Stimulated activated CD8-positive, alpha-beta memory T cell treated with anti-CD3 and anti-CD28 coated beads, Interleukin-15, amount 100 ng/mL, for 1 hour (primary cell): Measurements from ENCODE around the gene HIRA.
"Not testable (repeated sequence)": the region's sequence is repeated elsewhere in the genome, so short reads cannot be mapped to it uniquely, and the experiment has no call there.

Source experiments
- DNase-seq: peaks from one replicate; pipeline ENCODE4 v3.0.0-alpha.2; 2020; ENCODE audit warnings: low read depth

The HIRA gene

DNA sequence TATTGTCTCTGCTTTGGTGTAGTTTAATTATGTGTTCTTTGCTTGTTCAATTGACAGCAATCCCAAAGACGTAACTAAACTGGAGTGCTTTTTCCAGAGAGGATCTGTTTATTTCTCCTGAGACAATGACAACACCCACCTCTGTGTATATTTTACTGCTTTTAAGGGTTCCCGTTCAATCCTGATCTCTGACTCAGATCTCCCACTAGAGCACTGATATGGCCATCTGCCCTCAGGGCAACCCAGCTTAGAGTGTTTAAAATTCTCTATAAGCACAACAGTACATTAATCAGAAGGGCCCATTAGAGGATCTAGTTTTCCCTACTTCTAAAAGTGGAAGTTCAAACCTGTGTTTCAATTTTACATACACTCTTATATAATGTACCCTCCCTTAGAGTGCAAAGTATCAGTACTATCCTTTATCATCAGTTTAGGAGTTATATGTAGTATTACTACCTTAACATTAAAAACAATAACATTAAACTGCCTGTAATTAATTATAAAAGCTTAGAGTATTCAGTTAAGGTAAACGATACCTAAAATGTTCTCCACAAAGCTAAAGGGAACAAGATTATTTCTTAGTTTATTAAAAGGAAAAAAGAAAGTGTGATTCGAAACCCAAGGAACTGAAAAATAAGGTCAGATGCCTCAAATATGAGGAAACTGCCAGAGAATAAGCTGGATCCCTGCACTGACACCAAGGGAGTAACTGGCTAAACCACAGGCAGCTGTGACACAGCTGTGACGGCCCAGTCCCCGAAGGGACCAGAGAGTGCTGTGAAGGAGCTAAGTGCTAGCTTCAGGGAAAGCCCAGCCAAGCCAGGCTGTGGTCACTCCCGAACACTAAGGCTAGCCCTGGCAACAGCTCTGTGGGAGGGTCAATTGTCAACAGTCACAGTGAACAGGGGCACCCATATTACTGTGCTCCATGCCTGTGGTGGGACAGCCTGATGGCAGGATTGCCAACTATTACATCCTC, 32.2 kb upstream of the HIRA start:
- no peak for DNase-seq

DNA sequence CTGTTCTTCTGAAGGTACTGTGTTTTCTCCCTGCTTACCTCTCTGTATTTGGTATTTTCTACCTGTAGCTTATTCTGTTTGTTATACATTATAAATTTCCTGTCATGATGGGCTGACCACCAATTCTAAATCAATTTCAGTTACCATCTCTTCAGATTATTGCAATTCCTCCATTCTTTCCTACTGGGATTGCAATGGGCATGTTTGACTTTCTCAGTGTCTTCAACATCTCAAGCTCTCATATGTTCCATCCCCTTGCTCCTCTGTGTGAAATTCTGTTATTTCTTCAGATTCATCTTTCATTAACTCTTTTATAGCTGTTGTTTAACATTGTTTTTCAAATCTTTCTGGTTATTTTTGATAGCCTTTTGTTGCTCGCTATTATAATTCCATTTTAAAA, 31.5 kb upstream of the HIRA start:
- DNase-seq: no peak

DNA sequence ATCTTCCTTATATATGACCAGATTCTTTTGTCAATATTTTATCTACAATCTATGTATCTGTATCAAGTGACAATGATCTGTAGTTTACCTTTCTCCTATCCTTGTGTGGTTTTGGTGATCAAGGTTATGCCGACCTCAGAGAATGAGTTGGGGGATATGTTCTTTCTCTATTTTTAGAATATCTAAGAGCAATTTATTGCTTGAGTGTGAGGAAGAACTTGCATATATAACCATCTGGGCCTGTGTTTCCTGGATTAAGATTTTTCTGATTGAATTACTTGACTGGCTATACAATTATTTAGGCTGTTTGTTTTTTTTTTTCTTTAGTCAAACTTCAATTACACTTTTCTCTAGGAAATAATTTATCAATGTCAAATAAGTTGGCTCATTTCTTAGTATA, 30.0 kb upstream of the HIRA start:
- DNase-seq: no peak

DNA sequence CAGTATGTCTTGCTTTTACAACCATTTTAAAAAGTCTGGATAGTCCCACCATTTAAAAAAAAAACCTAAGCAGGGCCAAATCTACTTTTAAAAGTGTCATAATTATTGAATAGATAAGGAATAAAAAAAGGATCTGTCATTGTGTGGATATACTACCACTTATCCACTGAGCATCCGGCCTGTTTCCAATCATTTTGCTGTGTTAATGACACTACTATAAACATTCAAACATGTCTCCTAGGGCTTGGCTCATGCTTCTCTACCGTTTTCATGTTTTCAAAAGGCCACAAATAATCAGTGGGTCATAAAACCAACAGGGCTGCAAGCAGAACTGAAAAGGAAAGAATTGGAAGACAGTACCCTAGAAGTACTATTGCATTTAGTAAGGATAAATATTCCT, 28.5 kb upstream of the HIRA start:
- DNase-seq: no peak

DNA sequence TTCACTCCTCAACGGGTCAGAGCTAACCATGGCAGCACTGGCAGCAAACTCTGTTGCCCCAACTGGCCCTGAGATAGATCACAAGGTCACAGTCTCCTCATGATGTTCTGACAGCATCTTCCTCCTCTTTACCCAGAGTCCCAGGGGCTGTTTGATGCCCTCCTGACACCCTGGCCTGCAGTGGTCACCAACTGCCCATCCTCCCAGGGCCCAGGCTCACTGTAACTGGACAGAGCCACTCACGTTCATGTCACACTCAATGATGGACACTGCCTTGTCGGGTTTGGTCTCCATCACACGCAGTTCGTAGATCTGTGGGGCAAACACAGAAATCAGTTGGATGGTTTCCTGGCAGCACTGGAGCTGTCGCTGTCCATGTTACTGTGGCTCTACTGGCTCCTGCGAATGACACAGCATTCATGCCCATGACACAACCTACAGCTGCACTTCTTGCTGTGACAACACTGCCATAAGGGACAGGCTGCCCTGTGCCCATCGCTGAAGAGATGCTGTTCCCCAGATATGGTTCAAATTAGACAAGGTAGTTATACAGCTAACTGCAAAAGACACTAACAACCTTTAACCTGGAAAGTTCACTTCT, 26.4 kb upstream of the HIRA start:
- no peak for DNase-seq

DNA sequence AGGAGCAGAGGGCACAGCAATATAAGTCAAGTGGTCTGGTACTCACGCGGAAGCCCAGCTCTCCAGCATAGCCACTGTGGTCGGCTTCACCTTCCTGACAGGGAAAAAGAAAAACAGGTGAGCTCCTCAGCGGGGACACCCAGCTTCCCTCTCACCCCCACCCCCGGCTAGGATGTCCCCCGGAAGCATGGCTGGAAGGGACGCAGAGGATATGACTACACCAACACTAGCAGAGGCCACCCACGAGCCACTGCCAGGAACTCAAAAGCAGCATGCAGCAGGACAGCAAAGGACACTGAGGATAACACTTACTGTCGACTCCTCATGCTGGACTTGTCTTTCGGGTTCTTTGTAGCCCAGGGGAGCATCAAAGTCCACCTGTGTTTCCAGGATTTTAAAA, 25.0 kb upstream of the HIRA start:
- no peak for DNase-seq

DNA sequence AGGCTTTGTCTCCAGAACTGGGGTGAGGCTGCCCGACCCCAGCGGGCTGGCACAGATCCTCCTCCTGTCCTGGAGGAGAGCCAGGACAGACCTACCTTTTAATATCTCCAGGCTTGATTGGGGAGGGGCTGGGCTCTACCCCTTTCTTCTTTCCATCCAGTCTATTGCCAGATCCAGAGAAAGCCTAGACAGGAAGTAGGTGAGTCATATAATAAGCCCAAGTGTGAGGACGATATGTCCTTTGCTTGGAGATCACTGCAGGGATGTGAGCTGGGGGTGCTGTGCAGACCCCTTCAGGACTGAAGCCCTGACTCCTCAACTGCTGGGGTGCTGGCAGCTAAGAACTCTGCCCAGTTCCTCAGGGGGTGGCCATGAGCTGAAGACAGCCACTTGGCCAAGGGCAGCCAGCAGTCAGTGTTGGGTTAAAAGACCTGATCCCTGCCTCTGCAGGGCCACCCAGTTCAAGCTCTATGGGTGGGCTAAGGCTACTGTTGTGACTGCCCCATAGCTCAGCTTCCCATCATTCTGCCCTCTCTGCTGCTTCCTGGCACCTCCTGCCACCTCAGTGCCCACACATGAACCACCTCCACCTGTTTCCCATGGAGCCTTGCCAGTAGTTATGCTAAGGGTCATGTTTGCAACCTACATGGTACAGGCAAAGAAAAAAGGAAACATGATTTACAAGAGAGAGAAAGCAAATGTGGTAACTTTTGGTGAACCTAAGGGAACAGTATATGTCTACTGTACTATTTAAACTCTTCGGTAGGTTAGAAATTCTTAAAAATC, 24.2 kb upstream of the HIRA start:
- no peak for DNase-seq

DNA sequence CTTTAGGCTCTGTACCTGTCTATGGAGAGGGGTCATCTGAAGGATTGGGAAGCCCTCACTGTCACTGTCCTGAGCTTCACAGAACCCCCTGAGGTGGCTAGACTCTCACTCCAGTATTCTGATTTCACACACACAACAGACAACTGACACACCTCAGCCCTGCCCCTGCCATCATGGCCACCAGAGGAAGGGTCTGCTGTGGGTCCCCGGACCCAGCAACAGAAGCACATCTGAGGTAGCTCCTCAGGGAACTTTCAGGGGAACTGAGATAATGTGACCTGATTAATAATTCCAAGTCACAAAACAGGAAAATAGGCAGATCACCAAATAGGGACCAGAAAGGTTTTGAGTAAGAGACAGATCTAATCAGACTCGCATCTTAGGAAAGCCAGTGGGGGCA, 23.5 kb upstream of the HIRA start:
- DNase-seq: no peak

DNA sequence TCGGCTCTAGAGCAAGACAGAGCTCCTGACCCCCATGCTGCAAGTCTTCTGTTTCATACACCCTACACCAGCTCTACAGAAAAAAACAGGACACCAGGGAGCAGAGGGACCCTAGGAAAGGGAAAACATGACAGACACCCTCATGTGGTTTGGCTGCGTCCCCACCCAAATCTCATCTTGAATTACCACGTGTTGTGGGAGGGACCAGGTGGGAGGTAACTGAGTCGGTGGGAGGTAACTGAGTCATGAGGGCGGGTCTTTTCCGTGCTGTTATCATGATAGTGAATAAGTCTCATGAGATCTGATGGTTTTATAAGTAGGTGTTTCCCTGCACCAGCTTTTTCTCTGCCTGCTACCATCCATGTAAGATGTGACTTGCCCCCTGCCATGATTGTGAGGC, 22.6 kb upstream of the HIRA start:
- no peak for DNase-seq

DNA sequence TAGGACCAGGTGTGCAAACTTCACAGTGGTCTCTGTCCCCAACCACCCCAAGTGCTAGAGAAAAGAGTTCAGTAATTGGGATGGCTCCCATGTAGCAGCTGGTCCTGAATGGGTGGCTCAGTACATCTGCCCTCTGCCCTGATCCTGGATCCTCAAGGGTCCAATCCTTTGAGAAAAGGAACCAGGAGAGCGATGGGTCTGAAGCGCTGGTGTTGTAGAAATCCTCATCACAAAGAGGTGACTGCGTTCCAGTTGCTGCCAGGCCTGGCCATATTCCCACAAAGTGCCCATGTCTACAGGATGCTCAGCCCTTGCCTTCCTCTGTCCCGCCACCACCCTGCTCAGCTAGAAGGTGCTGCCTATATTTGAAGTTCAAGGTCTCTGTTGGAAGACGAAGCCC, 22.2 kb upstream of the HIRA start:
- DNase-seq: no peak

DNA sequence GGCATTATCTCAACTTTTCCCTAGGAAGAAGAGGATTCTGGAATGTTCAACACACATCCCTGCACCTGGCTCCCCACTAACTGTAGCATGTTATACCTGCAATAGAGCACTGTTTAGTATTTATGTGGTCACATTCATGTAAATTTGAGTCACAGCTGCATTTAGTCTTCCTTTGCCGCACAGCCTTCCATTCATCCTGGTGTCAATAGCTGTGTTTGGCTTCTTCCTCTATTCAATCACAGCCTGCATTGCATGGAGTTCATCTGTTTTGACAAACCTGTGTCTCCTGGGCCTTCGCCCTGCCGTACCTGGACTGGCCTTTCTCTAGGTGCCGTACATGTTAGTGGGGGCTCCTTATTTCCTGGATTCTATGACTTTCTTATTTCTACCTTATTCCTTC, 20.0 kb upstream of the HIRA start:
- DNase-seq: no peak

DNA sequence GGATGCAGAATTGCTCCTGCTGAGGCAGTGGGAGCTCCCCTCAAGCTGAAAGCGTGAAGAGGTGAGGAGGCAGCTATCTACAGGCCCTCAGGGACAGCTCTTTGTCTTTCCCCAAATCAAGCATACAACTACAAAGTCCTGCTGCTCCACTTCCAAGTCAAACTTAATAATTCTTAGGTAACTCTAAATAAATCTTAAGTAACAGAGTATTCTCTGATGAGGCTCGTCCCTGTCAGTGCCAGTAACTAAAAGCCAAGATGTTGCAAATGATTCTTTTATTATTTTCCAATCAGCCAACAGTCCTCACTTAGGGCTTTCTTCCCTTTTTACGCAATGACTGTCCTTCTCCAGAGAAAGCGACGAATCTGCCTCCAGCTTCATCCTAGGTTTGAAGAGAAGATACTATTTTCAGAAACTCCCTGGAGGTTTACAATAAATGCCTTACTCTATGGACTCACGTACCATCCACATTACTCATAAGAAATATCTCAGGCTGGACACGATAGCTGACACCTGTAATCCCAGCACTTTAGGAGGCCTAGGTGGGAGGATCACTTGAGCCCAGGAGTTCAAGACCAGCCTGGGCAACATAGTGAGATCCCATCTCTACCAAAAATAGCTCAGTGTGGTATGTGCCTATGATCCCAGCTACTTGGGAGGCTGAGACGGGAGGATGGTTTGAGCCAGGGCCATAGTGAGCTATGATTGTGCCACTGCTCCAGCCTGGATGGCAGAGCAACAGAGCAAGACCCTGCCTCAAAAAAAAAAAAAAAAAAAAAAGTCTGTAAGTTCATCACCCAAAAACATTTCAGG, 19.0 kb upstream of the HIRA start:
- DNase-seq: no peak

DNA sequence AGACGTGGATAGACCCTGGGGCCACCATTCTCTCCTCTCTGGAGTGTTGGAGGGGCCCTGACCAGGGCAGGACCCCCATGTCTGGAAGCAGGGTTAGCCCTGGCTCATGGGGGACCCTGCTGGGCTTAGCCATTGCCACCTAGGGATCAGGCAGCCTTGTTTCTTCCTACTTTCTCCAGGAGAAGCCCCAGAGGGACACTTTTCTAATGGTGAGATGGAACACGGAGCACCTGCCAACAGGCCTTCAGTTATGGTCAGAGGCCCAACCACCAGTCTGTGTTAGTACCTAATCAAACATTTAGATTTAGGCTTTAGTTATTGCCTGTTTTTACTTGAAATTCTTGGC, 17.9 kb upstream of the HIRA start:
- no peak for DNase-seq

DNA sequence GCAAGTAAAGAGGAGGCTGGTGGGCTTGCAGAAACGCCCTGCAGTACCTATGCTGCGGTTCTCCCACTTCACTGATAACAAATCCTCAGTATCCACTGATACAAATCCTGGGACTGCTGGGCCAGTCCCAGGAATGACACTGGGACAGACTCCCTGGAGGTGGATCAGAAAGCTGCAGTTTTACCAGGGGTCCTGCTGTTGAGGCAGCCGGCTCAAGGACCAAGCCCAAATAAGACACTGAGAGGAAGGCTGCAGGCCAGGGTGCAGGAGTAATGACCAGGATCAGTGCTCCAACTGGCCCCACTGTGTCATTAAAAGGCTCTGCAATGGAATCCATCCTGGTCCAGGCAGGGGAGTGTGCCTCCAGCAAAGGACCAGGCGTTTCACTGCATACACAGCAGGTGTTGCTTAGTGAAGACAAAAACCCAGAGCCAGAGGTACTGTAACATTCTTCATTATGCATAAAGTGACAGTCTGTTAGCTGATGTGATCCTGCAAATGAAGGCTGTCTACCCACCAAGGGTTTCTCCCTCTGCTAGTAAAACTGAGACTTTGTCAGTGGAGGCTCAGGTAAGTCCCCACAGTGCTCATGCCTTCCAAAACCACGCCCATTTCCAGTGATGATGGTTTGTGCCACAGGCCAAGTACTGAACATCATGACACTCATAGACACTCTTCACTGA, 17.3 kb upstream of the HIRA start:
- DNase-seq: no peak

DNA sequence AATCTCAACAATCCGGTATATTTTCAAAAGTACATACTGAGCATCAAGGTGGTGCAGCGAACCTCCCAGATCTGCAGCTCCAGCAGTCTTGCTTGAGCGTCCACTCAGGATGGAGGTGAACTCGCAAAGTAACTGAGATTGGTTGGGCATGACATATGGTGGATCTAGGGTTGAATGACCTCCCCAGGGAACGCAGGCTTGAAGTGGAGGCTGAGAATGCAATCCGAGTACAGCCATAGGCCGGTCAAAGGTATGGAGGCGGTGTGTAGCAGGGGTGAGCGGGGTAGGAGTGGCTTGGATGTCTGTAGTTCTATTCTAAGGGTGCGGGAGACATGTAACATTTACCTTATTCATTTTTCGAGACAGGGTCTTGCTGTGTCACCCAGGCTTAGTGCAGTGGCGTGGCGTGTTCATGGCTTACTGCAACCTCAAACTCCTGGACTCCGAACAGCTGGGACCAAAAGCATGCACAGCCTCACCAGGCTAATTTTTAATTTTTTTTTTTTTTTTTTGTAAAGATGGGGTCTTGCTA, 16.6 kb upstream of the HIRA start:
- DNase-seq: no peak

DNA sequence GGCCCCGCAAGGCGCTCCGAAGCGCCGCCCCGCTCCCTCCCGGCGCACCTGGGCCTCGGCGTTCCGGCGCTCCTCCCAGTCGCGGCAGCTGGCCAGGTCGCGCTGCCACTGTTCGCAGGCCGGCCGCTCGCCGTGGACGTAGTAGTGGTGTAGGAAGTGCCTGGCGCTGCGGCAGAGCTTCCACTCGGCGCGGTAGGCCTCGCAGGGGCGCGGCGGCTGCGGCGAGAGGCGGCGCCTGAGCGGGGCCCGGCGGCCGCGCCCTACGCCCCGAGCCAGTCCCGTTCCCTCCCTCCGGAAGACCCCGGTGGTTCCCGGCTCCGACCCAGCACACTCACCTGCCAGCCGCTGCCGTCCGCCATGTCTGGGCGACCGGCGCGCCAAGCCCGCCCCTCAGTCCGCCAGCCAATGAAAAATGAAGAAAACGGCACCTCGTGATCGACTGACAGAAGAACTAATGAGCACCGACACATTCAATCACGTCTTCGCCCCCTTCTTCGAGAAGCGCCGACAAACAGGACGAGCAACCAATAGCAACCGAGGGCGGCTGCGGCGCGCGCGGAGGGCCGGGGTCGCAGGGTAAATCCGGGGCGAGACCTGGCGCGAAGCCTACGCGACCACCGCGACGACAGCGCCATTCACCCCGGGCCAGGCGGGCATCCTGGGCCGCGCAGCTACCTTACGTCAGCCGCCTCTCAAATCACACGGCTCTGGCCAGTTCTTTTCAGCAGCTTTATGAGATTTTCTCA, 16.0 kb upstream of the HIRA start, which contains the start of gene C22orf39:
C22orf39 (minus strand) TSS at position 382 of the 746 bp plus-strand sequence; CDS start at position 359, 23 bp downstream.
- peak; percentile 72 for DNase-seq

DNA sequence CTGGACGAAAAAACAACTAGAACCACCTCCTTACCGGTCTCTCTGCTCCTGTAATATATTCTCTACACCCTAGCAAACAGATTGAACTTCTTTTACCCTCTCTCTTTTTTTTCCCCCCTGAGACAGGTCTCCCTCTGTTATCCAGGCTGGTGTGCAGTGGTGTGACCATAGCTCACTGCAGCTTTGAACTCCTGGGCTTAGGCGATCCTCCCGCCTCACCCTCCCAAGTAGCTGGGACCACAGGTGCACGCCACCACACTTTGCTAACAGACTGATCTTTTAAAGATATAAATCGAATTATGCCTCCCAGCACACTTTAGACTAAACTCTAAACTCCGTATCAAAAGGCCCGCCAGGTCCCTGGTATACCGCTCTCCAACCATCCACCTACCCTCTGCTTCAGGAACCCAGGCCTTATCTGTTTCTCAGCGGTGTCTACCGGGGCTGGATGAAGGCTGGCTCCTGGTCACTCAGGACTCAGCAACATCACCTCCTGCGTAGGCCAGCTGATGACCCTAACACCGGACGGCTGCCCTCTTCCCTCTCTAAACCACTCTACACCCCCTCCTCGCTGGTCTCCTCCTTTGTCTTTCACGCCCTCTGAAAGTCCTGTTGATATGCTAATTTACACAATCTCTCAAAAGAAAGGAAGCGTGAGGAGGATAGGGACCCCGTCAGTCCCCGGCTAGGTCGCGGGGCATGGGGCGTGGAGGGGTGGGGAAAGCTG, 15.2 kb upstream of the HIRA start:
- DNase-seq: no peak

DNA sequence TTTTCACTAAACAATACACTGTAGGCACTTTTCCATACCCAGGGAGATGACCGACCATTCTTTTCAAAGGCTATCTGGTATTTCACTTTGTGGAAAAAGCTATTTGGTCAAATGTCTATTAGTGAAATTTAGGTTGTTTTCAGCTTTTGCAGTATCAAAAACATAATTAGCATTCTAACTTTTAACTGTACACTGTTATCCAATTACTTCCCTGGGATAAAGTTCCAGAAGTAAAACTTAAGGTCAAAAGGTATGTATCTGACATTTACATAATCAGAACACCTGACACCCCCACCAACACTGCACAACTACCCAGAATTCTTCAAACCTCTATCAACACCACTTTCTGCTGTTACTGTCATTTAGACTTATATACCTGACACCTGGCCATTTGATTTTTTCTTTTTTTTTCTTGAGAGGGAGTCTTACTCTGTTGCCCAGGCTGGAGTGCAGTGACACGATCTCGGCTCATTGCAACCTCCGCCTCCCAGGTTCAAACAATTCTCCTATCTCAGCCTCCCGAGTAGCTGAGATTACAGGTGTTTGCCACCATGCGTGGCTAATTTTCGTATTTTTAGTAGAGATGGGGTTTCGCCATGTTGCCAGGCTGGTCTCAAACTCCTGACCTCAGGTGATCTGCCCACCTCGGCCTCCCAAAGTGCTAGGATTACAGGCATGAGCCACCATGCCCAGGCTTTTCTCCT, 13.9 kb upstream of the HIRA start:
- not testable (repeated sequence) for DNase-seq
